Subcutaneous abdominal adipose tissue (tissue), 5 donors: Measurements from ENCODE around the gene CAMK2B.

ENCODE experiments used
- H3K27ac ChIP-seq: one replicate; pipeline ENCODE4 v1.7.0; 2013; ENCODE audit warnings: low read depth, mild to moderate bottlenecking, inconsistent platforms, low read length, moderate library complexity
- H3K27me3 ChIP-seq, 5 donors: one replicate each; pipeline ENCODE4 v1.7.0; 2013; ENCODE audit warnings: low read length in 5 of 5, inconsistent platforms in 1 of 5; ENCODE audit not compliant: control insufficient read depth in 5 of 5, insufficient read depth in 4 of 5
- H3K36me3 ChIP-seq, 5 donors: one replicate each; pipeline ENCODE4 v1.7.0; 2013; ENCODE audit warnings: low read length in 5 of 5; ENCODE audit not compliant: control insufficient read depth in 5 of 5, insufficient read depth in 5 of 5
- H3K4me1 ChIP-seq, 5 donors: one replicate each; pipeline ENCODE4 v1.7.0; 2013; ENCODE audit warnings: low read length in 5 of 5, mild to moderate bottlenecking in 3 of 5, moderate library complexity in 1 of 5; ENCODE audit not compliant: control insufficient read depth in 5 of 5, insufficient read depth in 5 of 5
- H3K4me3 ChIP-seq, 5 donors: one replicate each; pipeline ENCODE4 v1.7.0; 2013; ENCODE audit warnings: low read length in 5 of 5, low read depth in 1 of 5
- H3K9ac ChIP-seq, 5 donors: one replicate each; pipeline ENCODE4 v1.7.0; 2013; ENCODE audit warnings: low read length in 5 of 5, mild to moderate bottlenecking in 4 of 5, moderate library complexity in 3 of 5
- H3K9me3 ChIP-seq, 5 donors: one replicate each; pipeline ENCODE4 v1.7.0; 2013; ENCODE audit warnings: low read length in 5 of 5; ENCODE audit not compliant: control insufficient read depth in 5 of 5
- donor health status: healthy.
- donor health status: healthy.
- donor health status: healthy.
- donor health status: healthy.
- donor health status: healthy.

CAMK2B gene

GRCh38 chr7:44259547-44260457 lies 65.6 kb downstream of the CAMK2B start:
- Histone ChIP-seq H3K4me3 (no peak overlapping the region), H3K4me1 (peaks cover 9 to 31% (median 26%) of the 10 kb centered on the region in 5 donors), H3K27ac (no peak overlapping the region), H3K9me3 (no peaks in the 10 kb centered on the region), H3K9ac (no peak overlapping the region), H3K27me3 (peaks cover 4 to 20% (median 16%) of the 10 kb centered on the region in 5 donors), H3K36me3 (no peaks in the 10 kb centered on the region)

GRCh38 chr7:44258865-44259546 lies 66.4 kb downstream of the CAMK2B start:
- Histone ChIP-seq H3K36me3 (no peaks in the 10 kb centered on the region), H3K4me1 (peaks cover 9 to 31% (median 26%) of the 10 kb centered on the region in 5 donors), H3K27ac (no peak overlapping the region), H3K4me3 (no peak overlapping the region), H3K27me3 (peaks cover 4 to 15% (median 10%) of the 10 kb centered on the region in 5 donors), H3K9me3 (no peaks in the 10 kb centered on the region), H3K9ac (no peak overlapping the region)

DNA sequence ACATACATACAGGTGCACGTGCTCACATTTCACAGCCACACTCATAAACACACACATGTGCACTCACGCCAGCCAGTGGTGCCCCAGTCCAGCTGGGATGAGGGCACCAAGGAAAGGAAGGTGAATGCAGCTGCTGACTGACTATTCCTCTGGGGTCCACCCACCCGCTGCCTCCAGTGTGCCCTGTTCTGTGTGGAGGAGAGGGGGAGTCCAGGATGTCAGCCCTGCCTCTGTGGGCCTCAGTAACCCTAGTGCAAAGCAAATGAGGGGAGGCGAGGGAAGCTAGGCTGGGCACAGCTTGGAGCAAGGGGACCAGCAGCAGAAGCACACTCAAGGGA lies 67.0 kb downstream of the CAMK2B start:
- H3K27me3 ChIP-seq: peaks cover 0 to 9% (median 7%) of the 10 kb centered on the region in 5 donors
- no peaks in the 10 kb centered on the region for H3K9me3 ChIP-seq
- H3K9ac ChIP-seq: no peak overlapping the region
- peak overlapping the region in 1 of 5 donors; percentile 41 for H3K4me3 ChIP-seq
- peaks cover 9 to 31% (median 26%) of the 10 kb centered on the region in 5 donors for H3K4me1 ChIP-seq
- no peaks in the 10 kb centered on the region for H3K36me3 ChIP-seq
- no peak overlapping the region for H3K27ac ChIP-seq

GRCh38 chr7:44257618-44258422 lies 67.6 kb downstream of the CAMK2B start:
- Histone ChIP-seq H3K4me3 (peak overlapping the region in 2 of 5 donors; percentile 17 to 41), H3K9me3 (no peaks in the 10 kb centered on the region), H3K9ac (peak overlapping the region in 1 of 5 donors; percentile 33), H3K27me3 (peaks cover 0 to 7% (median 4%) of the 10 kb centered on the region in 5 donors), H3K4me1 (peaks cover 9 to 31% (median 26%) of the 10 kb centered on the region in 5 donors), H3K27ac (no peak overlapping the region), H3K36me3 (no peaks in the 10 kb centered on the region)

DNA sequence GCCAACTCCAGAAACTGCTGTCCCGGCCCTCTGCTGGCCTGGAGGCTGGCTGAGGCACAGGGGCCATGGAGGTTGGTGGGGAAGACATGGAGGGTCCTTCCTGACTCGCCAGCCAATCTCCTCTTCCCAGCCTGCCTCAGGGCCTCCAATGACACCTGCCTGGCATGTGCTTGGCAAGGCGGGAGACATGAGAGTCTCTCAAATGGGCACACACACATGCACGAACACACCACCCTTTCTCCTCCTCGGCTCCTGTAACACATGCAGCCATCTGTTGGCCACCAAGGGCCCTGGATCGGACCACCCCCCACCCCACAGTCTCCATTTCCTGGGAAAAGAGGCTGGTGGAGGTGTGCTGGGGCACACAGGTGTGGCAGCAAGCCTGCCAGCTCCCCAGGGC lies 68.2 kb downstream of the CAMK2B start:
- no peak overlapping the region for H3K27ac ChIP-seq
- peak overlapping the region in 1 of 5 donors; percentile 33 for H3K9ac ChIP-seq
- peaks cover 9 to 31% (median 26%) of the 10 kb centered on the region in 5 donors for H3K4me1 ChIP-seq
- no peak overlapping the region for H3K4me3 ChIP-seq
- no peaks in the 10 kb centered on the region for H3K9me3 ChIP-seq
- H3K36me3 ChIP-seq: no peaks in the 10 kb centered on the region
- peaks cover 0 to 7% (median under 1%) of the 10 kb centered on the region in 5 donors for H3K27me3 ChIP-seq

GRCh38 chr7:44256459-44256858 lies 68.9 kb downstream of the CAMK2B start:
- Histone ChIP-seq H3K4me3 (no peak overlapping the region), H3K27ac (no peak overlapping the region), H3K9ac (no peak overlapping the region)

DNA sequence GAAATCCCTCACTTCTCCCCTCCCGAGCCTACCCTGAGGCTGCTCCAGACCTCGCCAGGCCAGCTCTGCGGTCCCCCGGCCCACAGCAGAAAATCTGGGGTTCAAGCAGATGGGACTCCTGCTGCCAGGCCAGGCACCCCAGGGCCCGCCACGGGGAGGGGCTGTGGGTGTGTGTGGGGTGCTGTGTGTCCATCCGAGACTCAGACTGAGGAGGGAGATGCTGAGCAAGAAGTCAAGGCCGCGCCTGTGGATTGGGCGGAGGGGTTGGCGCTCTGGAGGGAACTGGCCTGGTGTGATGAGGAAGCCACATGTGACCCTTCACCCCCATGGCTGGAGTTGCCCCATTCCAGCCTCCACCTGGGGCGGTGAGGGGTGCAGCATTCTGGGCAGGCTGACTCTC lies 73.5 kb downstream of the CAMK2B start:
- Histone ChIP-seq H3K27ac (no peak overlapping the region), H3K9me3 (no peaks in the 10 kb centered on the region), H3K4me1 (no peaks in the 10 kb centered on the region), H3K9ac (no peak overlapping the region), H3K27me3 (no peaks in the 10 kb centered on the region), H3K36me3 (no peaks in the 10 kb centered on the region), H3K4me3 (no peak overlapping the region)

More at GRCh38 chr7:44256459-44256858, 68.9 kb downstream of the CAMK2B start:
- peaks cover 9 to 31% (median 26%) of the 10 kb centered on the region in 5 donors for H3K4me1 ChIP-seq
- no peaks in the 10 kb centered on the region for H3K9me3 ChIP-seq
- no peaks in the 10 kb centered on the region for H3K36me3 ChIP-seq
- peaks cover 0 to 7% (median 0%) of the 10 kb centered on the region in 5 donors for H3K27me3 ChIP-seq

- Histone ChIP-seq H3K27me3 (no peaks in the 10 kb centered on the region), H3K4me1 (no peaks in the 10 kb centered on the region), H3K36me3 (no peaks in the 10 kb centered on the region), H3K9me3 (no peaks in the 10 kb centered on the region), H3K4me3 (no peak overlapping the region), H3K27ac (no peak overlapping the region), H3K9ac (no peak overlapping the region)
These were observed 74.1 kb downstream of the CAMK2B start for GRCh38 chr7:44251269-44251668.

- H3K36me3 ChIP-seq: no peaks in the 10 kb centered on the region
- H3K27me3 ChIP-seq: peaks cover 0 to under 1% (median 0%) of the 10 kb centered on the region in 5 donors
- no peaks in the 10 kb centered on the region for H3K4me1 ChIP-seq
- H3K9ac ChIP-seq: no peak overlapping the region
- no peak overlapping the region for H3K27ac ChIP-seq
- H3K9me3 ChIP-seq: no peaks in the 10 kb centered on the region
- no peak overlapping the region for H3K4me3 ChIP-seq
These were observed 75.7 kb downstream of the CAMK2B start for GRCh38 chr7:44249639-44250234.
